LoVo (cell line): ENCODE measurements around the gene SPRED1.

Source experiments
- DNase-seq: peaks from one replicate; pipeline ENCODE4 v3.0.0-alpha.2; 2016; ENCODE audit warnings: low spot score

Gene SPRED1

DNA sequence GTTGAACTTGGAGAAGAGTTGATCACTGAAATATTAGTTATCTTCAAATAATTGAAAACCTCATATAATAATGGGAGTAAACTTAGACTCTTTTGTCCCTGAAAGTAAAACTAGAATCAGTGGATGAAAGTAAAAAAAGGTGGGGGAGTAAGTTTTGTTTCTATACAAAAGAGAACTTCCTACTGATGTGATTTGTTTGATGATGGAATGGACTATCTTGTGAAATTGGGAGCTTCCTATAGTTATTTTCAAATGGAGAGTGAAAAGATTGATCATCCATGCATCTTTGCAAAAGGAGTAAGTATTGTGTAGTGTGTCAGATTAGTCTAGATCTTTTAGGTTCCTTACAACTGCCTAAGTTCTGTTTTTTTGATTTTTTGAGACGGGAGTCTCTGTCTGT lies 28.4 kb downstream of the SPRED1 start:
- no peak for DNase-seq

DNA sequence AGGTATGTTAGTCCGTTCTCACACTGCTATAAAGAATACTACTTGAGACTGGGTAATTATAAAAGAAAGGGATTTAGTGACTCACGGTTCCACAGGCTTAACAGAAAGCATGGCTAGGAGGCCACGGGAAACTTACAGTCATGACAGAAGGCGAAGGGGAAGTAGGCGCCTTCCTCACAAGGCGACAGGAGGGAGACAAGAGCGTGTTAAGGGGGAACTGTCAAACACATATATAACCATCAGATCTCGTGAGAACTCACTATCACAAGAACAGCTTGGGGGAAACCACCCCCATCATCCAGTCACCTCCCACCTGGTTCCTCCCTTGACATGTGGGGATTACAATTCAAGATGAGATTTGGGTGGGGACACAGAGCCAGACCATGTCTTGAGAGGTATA lies 30.4 kb downstream of the SPRED1 start:
- no peak for DNase-seq

DNA sequence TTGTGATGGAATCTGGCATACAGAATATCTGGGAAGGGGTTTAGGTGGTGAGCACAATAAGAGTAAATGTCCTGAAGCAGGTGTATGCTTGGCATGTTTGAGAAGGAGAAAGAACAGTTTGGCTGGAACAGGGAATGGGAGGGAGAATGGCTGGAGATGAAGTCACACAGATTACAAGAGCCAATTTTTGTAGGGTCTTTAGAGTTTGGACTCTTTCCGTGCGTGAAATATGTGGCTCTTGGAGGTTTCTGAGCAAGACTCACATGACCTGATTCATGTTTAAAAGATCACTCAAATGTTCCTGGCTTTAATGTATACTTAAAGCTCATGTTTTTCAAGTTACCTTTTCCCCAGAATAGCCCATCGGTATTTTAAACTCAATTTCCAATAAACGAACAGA lies 32.8 kb downstream of the SPRED1 start:
- DNase-seq: no peak

DNA sequence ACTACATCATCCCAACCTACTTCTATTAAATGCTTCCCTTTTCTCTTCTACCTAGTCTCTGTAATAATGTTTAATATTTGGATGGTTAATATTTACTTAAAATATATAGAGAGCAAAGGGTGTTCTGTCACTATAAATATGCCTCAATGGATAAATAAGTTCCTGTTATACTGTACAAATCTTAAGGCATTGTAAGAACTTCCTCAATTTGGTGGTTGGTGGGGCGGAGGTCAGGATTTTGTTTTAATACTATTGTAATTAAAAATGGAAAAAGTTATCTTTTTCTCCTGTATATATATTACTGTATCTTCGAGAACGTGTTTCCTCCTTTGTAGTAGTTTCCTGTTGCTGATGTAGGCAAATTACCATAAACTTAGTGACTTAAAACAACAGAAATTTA lies 41.5 kb downstream of the SPRED1 start:
- no peak for DNase-seq

DNA sequence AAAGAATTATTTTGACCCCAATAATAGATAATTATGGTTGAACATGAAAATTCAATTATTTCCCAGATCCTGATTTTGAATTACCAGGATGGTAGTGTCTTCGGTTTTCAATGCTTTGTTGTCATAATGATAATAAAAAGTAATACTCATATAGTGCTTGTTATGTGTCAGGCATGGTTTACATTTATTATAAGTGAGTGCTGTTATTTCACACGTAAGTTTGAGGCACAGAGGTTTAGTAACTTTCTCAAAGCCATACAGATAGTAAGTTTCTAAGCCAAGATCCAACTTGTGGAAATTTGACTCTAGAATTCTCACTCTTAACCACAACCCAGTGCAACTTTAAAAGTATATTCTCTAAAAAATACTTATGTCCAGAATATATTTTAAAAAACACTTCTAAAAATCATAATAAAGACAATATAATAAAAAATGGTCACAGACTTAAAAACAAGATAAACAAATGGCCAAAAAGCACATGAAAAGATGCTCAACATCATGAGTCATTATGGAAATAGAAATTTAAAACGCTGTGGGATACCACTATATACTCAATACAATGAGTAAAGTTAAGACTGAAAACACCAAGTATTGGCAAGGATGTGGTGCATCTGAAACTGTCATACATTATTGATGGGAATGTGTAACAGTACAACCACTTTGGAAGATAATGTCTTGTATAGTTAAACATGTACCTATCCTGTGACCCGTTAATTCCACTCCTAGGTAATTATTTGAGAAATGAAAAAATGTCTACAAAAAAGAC lies 45.2 kb downstream of the SPRED1 start:
- no peak for DNase-seq

DNA sequence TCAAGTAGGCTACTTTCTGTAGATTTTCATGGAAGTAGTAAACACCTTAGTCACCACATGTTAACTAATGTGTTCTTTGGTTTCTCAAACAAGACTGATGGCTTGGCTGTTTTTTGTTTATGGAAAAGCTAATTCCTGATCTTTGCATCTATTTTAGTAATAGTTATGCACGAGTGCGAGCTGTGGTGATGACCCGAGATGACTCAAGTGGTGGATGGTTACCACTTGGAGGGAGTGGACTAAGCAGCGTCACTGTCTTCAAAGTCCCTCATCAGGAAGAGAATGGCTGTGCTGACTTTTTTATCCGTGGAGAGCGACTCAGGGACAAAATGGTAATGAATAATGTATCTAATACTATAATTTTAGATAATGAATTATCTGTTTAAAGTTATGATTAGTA lies 46.6 kb downstream of the SPRED1 start:
- no peak for DNase-seq

DNA sequence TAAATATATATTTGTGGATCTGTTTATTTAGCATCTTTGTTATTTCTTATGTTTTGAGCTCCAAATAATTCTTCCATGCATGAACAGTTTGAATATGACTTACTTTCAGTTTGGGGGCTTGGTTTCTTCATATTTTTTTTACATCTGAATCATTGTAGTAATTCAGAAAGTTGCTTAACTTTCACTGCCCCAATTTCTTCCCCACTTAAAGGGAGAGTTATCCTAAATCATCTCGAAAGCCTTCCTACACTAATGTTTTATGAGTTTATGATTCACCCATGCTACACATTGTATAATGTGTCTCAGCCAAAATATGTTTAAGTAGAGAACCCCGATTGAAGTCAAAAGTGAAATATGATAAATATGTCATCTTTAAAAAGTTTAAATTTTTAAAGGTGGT lies 47.8 kb downstream of the SPRED1 start:
- no peak for DNase-seq

DNA sequence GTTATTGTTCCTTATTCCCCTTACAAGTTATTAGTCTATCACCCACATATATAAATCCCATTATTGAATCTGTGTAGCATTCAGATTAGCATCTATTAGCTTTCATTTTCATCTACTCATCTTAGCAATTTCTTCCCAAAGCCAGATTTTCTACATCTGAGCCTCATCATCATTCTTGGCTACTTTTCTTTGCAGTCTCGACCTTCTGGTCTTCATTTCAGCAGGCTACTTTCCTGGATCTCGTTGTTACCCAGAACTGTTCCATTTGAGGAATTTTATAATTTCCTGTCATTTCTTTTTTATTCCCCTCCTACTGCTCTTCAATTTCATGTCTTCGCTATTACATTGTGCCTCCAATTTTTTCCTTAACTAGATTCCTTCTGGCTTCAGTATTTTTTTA lies 51.8 kb downstream of the SPRED1 start:
- no peak for DNase-seq

DNA sequence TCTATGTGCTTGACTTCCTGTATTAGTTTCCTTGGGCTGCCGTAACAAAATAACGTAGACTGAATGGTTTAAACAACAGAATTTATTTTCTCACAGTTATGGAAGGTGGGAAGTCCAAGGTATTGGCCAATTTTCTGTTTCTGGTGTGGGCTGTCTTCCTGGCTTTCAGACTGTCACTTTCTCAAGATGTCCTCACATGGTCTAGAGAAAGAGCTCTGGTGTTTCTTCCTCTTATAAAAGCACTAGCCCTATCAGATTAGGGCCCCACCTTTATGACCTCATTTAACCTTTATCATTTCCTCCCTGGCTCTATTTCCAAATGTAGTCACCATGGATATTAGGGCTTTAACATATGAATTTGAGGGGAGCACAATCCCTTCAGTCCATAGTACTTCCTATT lies 54.6 kb downstream of the SPRED1 start:
- DNase-seq: no peak

DNA sequence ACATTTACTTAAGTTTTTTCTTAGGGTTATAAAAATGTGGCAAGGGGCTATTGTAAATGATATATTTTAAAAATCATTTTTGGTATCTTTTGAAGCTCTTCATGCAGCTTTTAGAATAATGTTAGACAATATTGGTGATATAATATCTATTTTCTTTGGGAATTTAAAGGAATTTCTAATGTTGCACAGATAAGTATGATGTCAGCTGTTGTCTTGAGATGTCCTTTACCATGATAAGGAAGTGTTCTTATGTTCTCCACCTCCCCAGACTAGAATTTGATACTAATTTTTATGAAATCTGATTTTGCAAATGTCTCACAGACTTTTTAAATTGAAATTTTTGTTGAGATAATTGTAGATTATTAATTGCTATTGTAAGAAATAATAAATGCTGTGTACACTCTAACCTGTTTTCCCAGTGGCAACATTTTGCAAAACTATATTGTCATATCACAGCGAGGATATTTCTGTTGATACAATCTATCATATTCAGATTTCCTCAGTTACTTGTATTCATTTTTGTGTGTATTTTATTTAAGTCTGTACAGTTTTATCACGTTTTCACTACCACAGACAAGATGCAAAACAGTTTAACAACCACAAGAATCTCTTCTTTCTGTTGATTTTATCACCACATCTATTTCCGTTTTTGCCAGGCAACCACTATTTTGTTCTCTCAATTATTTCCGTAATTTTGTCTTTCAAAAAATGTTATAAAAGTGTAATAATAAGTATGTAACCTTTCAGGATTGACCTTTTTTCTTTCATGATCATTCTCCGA lies 55.4 kb downstream of the SPRED1 start:
- no peak for DNase-seq

DNA sequence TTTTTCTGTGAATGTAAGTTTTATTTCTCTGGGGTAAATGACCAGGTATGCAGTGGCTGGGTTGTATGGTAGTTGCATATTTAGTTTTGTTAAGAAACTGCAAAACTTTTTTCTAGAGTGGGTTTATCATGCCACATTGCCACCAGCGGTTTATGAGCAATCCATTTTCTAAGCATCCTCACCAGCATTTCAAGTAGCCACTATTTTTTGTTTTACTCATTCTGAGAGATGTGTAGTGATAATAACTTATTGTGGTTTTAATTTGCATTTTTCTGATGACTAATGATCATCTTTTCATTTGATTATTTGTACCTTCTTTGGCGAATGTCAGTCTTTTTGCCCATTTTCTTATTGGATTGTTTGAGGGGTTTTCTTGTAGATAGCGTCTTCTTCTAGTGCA lies 56.2 kb downstream of the SPRED1 start:
- no peak for DNase-seq

DNA sequence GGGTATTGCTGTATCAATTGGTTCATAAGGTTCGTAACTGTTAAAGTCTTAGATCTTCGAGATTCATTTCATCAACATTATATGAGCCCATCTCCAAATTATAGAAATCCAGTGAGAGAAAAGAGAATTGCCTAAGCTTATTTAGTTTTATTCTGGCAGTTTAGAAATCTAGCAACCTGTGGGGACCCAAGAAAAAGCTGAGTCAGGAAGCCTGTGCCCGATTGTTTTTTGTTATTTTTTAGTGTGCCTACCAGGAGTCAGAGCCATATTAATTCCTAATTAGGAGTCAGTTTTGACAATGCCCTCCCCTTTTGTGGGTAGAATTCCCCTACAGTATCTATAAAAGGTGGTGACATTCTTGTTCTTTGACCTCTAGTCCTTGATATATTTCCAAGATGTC lies 59.6 kb downstream of the SPRED1 start:
- no peak for DNase-seq

DNA sequence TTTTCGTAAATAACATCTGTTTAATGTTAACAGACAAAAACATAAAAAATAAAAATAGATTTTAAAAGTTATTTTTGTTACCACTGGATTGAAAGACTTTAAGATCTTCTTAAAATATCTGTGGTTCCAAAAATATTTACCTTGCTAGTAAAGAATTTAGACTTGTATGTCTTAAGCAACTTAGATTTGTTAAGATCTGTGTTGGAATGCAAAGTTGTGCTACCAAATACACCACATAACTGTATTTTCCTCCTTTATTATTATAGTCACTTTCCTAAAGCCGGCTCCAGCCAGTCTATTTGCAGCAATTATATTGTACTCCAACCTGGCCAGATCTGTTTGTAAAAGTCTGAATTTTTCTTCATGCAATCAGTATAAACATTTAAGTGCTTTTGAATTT lies 63.7 kb downstream of the SPRED1 start:
- no peak for DNase-seq

DNA sequence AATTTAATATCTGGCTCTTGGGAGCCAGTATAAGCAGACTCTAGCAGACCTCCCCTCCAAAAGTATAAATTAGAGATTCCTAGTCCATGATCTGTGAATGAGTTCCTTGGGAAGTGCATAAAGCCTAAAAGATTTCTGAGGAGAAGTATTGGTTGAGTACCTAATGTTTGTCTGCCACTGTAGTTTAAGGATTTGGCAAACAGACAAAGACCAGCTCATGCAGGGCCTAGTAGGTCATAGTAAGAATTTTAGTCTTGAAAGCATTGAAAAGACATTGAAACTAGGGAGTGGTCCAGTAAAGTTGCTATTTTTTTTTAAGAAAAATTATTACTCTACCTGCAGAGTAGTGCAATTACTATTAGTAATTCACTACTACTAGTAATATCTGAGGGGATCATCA lies 67.5 kb downstream of the SPRED1 start:
- DNase-seq: no peak

DNA sequence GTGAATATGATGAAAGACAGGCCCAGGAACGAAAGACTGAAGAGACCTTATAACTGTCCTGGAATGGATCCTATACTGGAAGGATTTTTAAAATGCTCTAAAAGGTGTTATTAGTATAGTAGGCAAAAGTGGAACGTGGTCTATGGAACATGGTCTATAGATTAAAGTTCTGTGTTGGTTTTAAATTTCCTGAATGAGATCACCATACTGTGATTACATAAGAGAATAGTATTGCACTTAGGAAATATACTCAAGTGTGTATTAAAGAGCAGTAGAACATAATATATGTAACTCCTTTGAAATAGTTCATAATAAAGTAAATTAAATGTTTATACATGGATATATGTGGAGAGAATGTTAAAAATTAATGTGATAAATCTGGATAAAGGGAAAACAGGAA lies 68.2 kb downstream of the SPRED1 start:
- DNase-seq: no peak

DNA sequence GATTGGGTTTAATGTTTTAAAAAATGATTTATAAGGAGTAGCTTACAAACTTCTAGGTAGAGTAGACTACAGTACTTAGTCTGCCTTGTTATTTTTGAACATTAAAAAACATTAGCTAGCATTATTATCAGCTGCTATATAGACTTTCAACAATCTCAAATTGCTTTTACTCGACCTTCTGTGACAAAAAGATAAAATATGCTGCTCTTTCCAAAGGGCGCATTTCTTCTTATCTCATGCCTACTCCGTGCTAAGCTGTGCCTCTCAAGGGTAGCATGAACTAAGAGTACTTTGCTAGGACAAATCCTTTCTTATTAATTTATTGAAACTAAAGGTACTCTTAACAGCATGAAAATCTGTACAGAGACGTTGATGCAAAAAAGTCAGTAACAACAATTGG lies 71.3 kb downstream of the SPRED1 start:
- no peak for DNase-seq

DNA sequence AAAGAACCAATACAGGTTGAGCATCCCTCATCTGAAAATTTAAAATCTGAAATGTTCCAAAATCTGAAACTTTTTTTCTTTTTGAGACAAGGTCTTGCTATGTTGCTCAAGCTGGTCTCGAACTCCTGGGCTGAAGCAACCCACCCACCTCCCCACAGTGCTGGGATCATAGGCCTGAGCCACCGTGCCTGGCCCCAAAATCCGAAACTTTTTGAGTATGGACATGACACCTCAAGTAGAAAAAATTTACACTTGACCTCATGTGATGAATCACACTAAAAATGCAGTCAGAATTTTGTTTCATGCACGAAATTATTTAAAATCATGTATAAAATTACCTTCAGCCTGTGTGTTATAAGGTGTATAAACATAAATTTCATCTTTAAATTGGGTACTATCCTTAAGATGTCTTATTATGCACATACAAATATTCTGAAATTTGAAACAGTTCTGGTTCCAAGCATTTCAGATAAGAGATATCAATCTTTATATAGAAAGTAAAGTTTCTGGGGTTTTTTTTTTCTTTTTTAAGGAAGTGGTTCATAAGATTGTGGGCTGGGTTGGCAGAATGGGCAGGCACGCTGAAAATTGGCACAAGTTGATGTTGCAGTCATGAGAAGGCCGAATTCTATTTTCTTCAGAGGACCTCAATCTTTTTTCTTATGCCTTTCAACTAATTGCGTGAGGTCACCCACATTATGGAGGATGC lies 72.5 kb downstream of the SPRED1 start:
- DNase-seq: no peak

DNA sequence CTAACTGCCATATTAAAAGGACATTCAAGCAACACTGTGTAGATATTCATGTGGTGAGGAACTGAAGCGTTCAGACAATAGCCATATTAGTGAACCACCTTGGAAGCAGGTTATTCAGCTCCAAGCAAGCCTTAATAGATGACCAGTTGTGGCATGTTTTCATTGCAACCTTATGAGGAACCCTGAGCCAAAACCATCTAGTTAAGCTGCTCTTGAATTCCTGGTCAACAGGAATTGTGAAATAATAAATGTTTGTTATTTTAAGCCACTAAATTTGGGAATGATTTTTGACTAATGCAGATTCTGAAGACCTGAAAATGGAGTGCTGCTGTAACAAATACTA lies 73.0 kb downstream of the SPRED1 start:
- no peak for DNase-seq

DNA sequence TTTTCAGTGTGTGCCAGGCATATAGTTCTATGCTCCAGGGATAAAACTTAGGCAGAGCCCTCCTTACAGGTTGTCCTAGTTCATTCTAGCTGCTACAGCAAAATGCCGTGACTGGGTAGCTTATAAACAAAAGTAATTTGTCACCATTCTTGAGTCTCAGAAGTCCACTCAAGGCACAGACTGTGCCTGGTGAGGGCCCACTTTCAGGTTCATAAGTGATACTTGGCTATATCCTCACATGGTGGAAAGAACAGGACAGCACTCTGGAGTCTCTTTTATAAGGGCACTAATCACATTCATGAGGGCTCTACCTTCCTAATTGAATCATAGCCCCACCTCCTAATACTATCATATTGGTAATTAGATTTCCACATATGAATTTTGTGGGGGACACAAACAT lies 80.1 kb downstream of the SPRED1 start:
- no peak for DNase-seq

DNA sequence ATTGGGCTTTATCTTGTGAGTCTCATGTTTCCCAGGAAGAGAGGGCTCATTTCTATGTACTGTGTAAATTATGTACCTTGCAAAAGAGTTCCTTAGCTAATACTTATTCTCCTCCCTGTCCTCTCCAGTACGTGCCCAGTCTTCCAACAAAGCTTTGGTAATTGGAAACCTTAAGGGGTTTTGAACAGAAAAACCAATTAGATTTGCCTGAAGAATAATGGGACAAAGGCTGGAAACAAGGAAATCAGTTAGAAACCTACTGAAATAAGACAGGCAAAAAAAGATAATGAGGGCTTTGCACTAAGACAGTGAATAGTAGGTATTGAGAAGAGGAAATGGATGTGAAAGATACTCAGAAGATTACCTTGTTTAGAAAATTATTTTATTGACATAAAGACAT lies 82.5 kb downstream of the SPRED1 start:
- no peak for DNase-seq

DNA sequence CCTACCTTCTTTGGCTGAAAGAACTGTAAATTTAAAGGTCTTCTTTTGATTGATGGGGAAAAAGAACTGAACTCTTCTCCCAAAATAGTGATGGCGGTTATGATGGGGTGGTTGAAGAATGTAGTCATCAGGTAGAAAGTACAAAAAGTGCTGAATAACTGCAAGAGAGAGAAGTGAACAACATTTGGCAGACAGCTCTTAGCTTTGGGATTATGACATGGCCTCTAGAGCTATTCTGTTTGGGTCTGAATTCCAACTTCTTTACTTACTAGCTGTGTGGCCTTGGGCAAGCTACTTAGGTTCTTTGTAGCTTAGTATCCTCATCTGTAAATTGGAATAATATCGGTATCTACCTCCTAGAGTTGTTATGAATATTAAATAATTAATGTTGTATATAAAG lies 91.7 kb downstream of the SPRED1 start:
- no peak for DNase-seq

DNA sequence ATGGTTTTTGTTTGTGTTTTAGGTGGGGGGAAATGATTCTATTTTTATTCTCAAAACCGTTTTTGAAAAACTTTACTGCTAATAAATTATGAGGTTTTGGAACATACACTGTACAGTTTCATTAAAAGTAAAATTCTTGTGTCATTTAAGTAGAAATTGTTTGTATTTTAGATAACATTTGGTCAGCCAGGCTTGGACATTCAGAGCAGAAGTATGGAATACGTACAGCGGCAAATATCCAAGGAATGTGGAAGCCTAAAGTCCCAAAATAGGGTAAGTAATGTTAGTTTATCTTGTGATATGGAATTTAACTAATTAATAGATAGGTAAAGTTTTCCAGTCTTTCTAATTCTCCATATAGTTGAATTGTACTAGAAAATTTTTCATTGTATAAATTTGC lies 96.6 kb downstream of the SPRED1 start:
- DNase-seq: no peak

DNA sequence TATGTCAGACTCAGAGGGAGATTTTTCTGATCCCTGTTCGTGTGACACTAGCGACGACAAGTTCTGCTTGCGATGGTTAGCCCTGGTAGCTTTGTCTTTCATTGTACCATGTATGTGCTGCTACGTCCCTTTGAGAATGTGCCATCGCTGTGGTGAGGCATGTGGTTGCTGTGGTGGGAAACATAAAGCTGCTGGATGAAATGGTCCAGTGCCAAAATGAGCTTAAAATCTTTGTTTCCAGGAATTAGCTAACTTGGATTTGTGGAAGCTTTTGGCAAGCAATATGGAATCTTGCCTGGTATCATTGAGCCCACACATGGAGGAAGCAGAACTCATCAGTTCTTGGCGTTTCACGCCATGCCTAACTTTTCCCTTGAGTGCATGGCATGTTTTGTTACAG lies 98.8 kb downstream of the SPRED1 start:
- no peak for DNase-seq
